ENCODE data around the gene ZBTB4.

ZBTB4 gene

DNA sequence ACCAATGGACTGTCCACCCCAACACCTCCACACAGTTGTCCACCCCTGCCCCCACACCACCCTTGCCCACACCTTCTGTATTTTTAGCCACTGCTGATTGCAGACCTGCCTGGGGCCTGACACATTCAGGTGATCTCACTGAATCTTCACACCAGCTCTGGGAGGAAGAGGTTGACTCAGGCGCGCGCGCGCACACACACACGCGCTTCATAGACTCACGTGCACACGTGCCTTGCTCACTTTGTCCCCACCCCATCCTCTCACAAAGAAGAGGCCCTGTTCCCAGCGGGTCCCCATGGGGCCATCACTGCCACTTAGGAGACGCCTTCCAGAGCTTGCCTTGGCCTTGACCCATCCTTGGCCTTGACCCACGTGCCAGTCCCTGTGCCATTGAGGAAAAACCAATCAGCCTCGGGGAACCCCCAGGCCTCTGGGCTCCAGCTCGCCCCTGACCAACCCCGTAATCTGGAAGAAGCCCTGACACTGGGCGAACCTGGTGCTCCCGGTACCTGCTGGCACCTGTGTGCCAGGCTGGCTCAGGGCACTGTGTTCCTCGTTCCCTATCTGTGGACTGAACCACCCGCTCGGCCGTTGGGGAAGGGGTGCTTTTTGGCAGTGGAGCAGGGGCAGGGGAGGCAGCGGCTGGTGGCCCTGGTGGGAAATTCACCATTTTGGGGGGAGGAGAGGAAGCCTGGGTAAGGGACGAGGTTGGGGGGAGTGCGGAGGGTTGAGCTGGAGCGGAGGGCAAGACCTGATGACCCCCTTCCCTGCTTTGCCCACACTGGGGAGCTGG, 68.6 kb downstream of the ZBTB4 start:
- H3K36me3 ChIP-seq (ENCODE audit: control insufficient read depth in 2 of 2, insufficient read depth in 2 of 2, low read length in 2 of 2): no peaks in the 10 kb centered on the region

DNA sequence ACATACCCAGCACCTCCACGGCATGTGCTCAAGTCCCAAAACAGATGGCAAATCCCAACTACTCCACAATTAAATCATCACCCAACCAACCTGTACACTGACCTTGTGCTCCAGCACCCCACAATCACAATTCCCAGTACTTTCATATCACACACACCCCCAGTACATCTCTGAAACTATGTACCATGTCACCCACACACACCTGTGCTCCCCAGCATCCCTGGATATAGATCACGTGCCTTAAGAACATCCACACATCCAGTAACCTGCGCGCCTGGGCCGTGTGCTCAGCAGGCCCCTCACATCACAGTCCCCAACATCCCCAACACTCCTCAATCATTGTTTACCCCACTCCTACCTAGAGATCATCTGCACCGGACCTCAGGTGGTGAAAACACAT, 69.7 kb downstream of the ZBTB4 start:
- peaks cover 0 to 12% of the 10 kb centered on the region in 2 donors for H3K27me3 ChIP-seq (ENCODE audit: control insufficient read depth in 2 of 2, insufficient read depth in 2 of 2, low read length in 2 of 2)
- no peaks in the 10 kb centered on the region for H3K9me3 ChIP-seq (ENCODE audit: control insufficient read depth in 2 of 2, low read length in 2 of 2)
- H3K27ac ChIP-seq (ENCODE audit: low read depth in 2 of 2, low read length in 2 of 2): no peak overlapping the region
- H3K36me3 ChIP-seq (ENCODE audit: control insufficient read depth in 2 of 2, insufficient read depth in 2 of 2, low read length in 2 of 2): no peaks in the 10 kb centered on the region
- no peaks in the 10 kb centered on the region for H3K4me1 ChIP-seq (ENCODE audit: control insufficient read depth in 2 of 2, insufficient read depth in 2 of 2, low read length in 2 of 2)
- no peak overlapping the region for H3K9ac ChIP-seq (ENCODE audit: low read depth in 1 of 2, low read length in 2 of 2)
- H3K4me3 ChIP-seq (ENCODE audit: low read length in 2 of 2): no peak overlapping the region

More for the DNA sequence above, 68.6 kb downstream of the ZBTB4 start:
- Histone ChIP-seq H3K9me3 (ENCODE audit: control insufficient read depth in 2 of 2, low read length in 2 of 2) (no peaks in the 10 kb centered on the region), H3K27me3 (ENCODE audit: control insufficient read depth in 2 of 2, insufficient read depth in 2 of 2, low read length in 2 of 2) (peaks cover 0 to 8% of the 10 kb centered on the region in 2 donors), H3K4me1 (ENCODE audit: control insufficient read depth in 2 of 2, insufficient read depth in 2 of 2, low read length in 2 of 2) (no peaks in the 10 kb centered on the region), H3K4me3 (ENCODE audit: low read length in 2 of 2) (no peak overlapping the region), H3K27ac (ENCODE audit: low read depth in 2 of 2, low read length in 2 of 2) (no peak overlapping the region), H3K9ac (ENCODE audit: low read depth in 1 of 2, low read length in 2 of 2) (no peak overlapping the region)

All from mucosa of rectum (tissue), 2 donors.